Stimulated activated memory B cell treated with anti-CD40 and anti-IgM and Interleukin-4, amounts not matched to agents 10 μg/mL and 1 μg/mL and 100 μg/mL, for 72 hours (primary cell): ENCODE results near the gene UBXN4.
A peak's percentile ranks its signal among the peaks of the same experiment; 100 is the strongest.
"Not testable (repeated sequence)": the region's sequence is repeated elsewhere in the genome, so short reads cannot be mapped to it uniquely, and the experiment has no call there.

ENCODE experiments used
- ATAC-seq: fragments of 150-1000 bp; cut with Tn5 transposase; 2 replicates; pipeline ENCODE4 v1.10.0; 2021
- H3K27ac Mint-ChIP-seq: one replicate; pipeline ENCODE4 v1.8.0; 2022; ENCODE audit warnings: mild to moderate bottlenecking, mixed read lengths
- H3K27me3 Mint-ChIP-seq: one replicate; pipeline ENCODE4 v1.8.0; 2022; ENCODE audit warnings: mixed read lengths
- H3K36me3 Mint-ChIP-seq: one replicate; pipeline ENCODE4 v1.8.0; 2022; ENCODE audit warnings: mixed read lengths
- H3K4me1 Mint-ChIP-seq: one replicate; pipeline ENCODE4 v1.8.0; 2022; ENCODE audit warnings: mixed read lengths
- H3K4me3 Mint-ChIP-seq: one replicate; pipeline ENCODE4 v1.8.0; 2022; ENCODE audit warnings: mild to moderate bottlenecking, moderate library complexity, mixed read lengths
- H3K9me3 Mint-ChIP-seq: one replicate; pipeline ENCODE4 v1.8.0; 2022; ENCODE audit warnings: mixed read lengths

Gene UBXN4

GRCh38 chr2:135790423-135790822 is 48.8 kb downstream of the UBXN4 start:
- peaks cover 30% of the 10 kb centered on the region for H3K4me1 Mint-ChIP-seq
- H3K4me3 Mint-ChIP-seq: no peak overlapping the region
- no peaks in the 10 kb centered on the region for H3K9me3 Mint-ChIP-seq
- H3K27ac Mint-ChIP-seq: no peak overlapping the region
- no peaks in the 10 kb centered on the region for H3K27me3 Mint-ChIP-seq
- peaks cover 20% of the 10 kb centered on the region for H3K36me3 Mint-ChIP-seq
- no peak for ATAC-seq

- no peak for ATAC-seq
- Mint-ChIP-seq H3K4me1 (peaks cover 34% of the 10 kb centered on the region), H3K36me3 (peaks cover 8% of the 10 kb centered on the region), H3K4me3 (no peak overlapping the region), H3K27me3 (no peaks in the 10 kb centered on the region), H3K27ac (peak overlapping the region; percentile 56), H3K9me3 (no peaks in the 10 kb centered on the region)
These were observed 49.9 kb downstream of the UBXN4 start for GRCh38 chr2:135791418-135792190.

- no peaks in the 10 kb centered on the region for H3K9me3 Mint-ChIP-seq
- peaks cover under 1% of the 10 kb centered on the region for H3K36me3 Mint-ChIP-seq
- H3K27ac Mint-ChIP-seq: peak overlapping the region; percentile 56
- no peaks in the 10 kb centered on the region for H3K27me3 Mint-ChIP-seq
- H3K4me1 Mint-ChIP-seq: peaks cover 34% of the 10 kb centered on the region
- peak; percentile 79 for ATAC-seq
- no peak overlapping the region for H3K4me3 Mint-ChIP-seq
These were observed 50.9 kb downstream of the UBXN4 start for GRCh38 chr2:135792401-135793150.

- not testable (repeated sequence) for H3K27ac Mint-ChIP-seq, ATAC-seq, H3K27me3 Mint-ChIP-seq, H3K36me3 Mint-ChIP-seq, H3K4me3 Mint-ChIP-seq, H3K9me3 Mint-ChIP-seq
- H3K4me1 Mint-ChIP-seq: peaks cover 34% of the 10 kb centered on the region
These were observed 54.0 kb downstream of the UBXN4 start for GRCh38 chr2:135795641-135796040.

GRCh38 chr2:135796606-135797005 is 55.0 kb downstream of the UBXN4 start:
- Mint-ChIP-seq H3K9me3 (no peaks in the 10 kb centered on the region), H3K36me3 (no peaks in the 10 kb centered on the region), H3K27me3 (no peaks in the 10 kb centered on the region), H3K27ac (peak overlapping the region; percentile 16), H3K4me3 (no peak overlapping the region), H3K4me1 (peaks cover 29% of the 10 kb centered on the region)
- no peak for ATAC-seq

GRCh38 chr2:135797497-135798274 is 56.0 kb downstream of the UBXN4 start:
- peak; percentile 63 for ATAC-seq
- Mint-ChIP-seq H3K36me3 (no peaks in the 10 kb centered on the region), H3K27me3 (no peaks in the 10 kb centered on the region), H3K4me1 (peaks cover 18% of the 10 kb centered on the region), H3K27ac (no peak overlapping the region), H3K4me3 (no peak overlapping the region), H3K9me3 (no peaks in the 10 kb centered on the region)

GRCh38 chr2:135798275-135798705 is 56.6 kb downstream of the UBXN4 start:
- Mint-ChIP-seq H3K27me3 (no peaks in the 10 kb centered on the region), H3K27ac (no peak overlapping the region), H3K9me3 (no peaks in the 10 kb centered on the region), H3K4me3 (no peak overlapping the region), H3K36me3 (no peaks in the 10 kb centered on the region), H3K4me1 (peaks cover 13% of the 10 kb centered on the region)
- no peak for ATAC-seq

GRCh38 chr2:135798762-135799161 is 57.1 kb downstream of the UBXN4 start:
- no peak for ATAC-seq
- no peak overlapping the region for H3K4me3 Mint-ChIP-seq

GRCh38 chr2:135799738-135800137 is 58.1 kb downstream of the UBXN4 start:
- Mint-ChIP-seq H3K9me3 (no peaks in the 10 kb centered on the region), H3K27me3 (no peaks in the 10 kb centered on the region), H3K4me3 (no peak overlapping the region), H3K4me1 (peaks cover 8% of the 10 kb centered on the region), H3K27ac (no peak overlapping the region), H3K36me3 (no peaks in the 10 kb centered on the region)
- ATAC-seq: no peak

More at GRCh38 chr2:135798762-135799161, 57.1 kb downstream of the UBXN4 start:
- Mint-ChIP-seq H3K9me3 (no peaks in the 10 kb centered on the region), H3K27ac (no peak overlapping the region), H3K36me3 (no peaks in the 10 kb centered on the region), H3K4me1 (peaks cover 13% of the 10 kb centered on the region), H3K27me3 (no peaks in the 10 kb centered on the region)

- Mint-ChIP-seq H3K4me1 (peaks cover 1% of the 10 kb centered on the region), H3K27ac (no peak overlapping the region), H3K36me3 (no peaks in the 10 kb centered on the region), H3K27me3 (no peaks in the 10 kb centered on the region), H3K4me3 (no peak overlapping the region), H3K9me3 (no peaks in the 10 kb centered on the region)
- peak; percentile 68 for ATAC-seq
These were observed 59.1 kb downstream of the UBXN4 start for GRCh38 chr2:135800513-135801460.

GRCh38 chr2:135802350-135802749 is 60.7 kb downstream of the UBXN4 start:
- Mint-ChIP-seq H3K27me3 (no peaks in the 10 kb centered on the region), H3K36me3 (no peaks in the 10 kb centered on the region), H3K27ac (no peak overlapping the region), H3K4me1 (no peaks in the 10 kb centered on the region), H3K4me3 (no peak overlapping the region), H3K9me3 (no peaks in the 10 kb centered on the region)
- ATAC-seq: no peak

- Mint-ChIP-seq H3K4me3 (no peak overlapping the region), H3K9me3 (no peaks in the 10 kb centered on the region), H3K4me1 (no peaks in the 10 kb centered on the region), H3K27me3 (no peaks in the 10 kb centered on the region), H3K36me3 (no peaks in the 10 kb centered on the region), H3K27ac (no peak overlapping the region)
- ATAC-seq: no peak
These were observed 61.6 kb downstream of the UBXN4 start for GRCh38 chr2:135803278-135803677.

- not testable (repeated sequence) for H3K27ac Mint-ChIP-seq, H3K9me3 Mint-ChIP-seq, H3K4me1 Mint-ChIP-seq, ATAC-seq, H3K27me3 Mint-ChIP-seq, H3K4me3 Mint-ChIP-seq, H3K36me3 Mint-ChIP-seq
These were observed 66.2 kb downstream of the UBXN4 start for GRCh38 chr2:135807874-135808273.

- peaks cover 2% of the 10 kb centered on the region for H3K9me3 Mint-ChIP-seq
- no peak overlapping the region for H3K4me3 Mint-ChIP-seq
- H3K27ac Mint-ChIP-seq: no peak overlapping the region
- no peak for ATAC-seq
- no peaks in the 10 kb centered on the region for H3K36me3 Mint-ChIP-seq
- H3K27me3 Mint-ChIP-seq: no peaks in the 10 kb centered on the region
- H3K4me1 Mint-ChIP-seq: no peaks in the 10 kb centered on the region
These were observed 71.4 kb downstream of the UBXN4 start for GRCh38 chr2:135812907-135813511.
